ENCODE results near the gene EVI2A.
"Not testable (repeated sequence)": the region's sequence is repeated elsewhere in the genome, so short reads cannot be mapped to it uniquely, and the experiment has no call there.

The EVI2A gene

DNA sequence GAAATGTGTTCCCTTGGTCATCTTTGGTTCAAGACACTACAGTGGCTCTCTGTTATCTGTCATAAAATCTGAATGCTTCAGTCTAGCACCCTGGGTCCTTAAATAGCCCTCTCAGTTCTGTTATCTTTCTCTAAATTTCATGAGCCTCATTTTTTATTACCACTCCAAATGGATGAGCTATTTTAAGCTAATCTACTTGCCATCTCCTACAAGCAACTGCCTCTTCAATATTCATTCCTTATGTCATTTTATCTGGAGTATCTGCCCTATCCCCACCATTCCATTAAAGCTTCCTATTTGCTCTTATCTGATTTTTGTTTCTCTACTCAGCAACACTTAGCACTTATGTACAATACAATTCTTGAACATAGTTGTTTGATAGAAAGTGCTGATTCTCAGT lies 28.0 kb upstream of the EVI2A start:
- no peak overlapping the region for H3K4me3 ChIP-seq (ENCODE audit: low read depth, low read length)
- DNase-seq (ENCODE audit: low read depth), result no peak
- TF ChIP-seq, protein P1, sequence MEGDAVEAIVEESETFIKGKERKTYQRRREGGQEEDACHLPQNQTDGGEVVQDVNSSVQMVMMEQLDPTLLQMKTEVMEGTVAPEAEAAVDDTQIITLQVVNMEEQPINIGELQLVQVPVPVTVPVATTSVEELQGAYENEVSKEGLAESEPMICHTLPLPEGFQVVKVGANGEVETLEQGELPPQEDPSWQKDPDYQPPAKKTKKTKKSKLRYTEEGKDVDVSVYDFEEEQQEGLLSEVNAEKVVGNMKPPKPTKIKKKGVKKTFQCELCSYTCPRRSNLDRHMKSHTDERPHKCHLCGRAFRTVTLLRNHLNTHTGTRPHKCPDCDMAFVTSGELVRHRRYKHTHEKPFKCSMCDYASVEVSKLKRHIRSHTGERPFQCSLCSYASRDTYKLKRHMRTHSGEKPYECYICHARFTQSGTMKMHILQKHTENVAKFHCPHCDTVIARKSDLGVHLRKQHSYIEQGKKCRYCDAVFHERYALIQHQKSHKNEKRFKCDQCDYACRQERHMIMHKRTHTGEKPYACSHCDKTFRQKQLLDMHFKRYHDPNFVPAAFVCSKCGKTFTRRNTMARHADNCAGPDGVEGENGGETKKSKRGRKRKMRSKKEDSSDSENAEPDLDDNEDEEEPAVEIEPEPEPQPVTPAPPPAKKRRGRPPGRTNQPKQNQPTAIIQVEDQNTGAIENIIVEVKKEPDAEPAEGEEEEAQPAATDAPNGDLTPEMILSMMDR (IDR thresholded peaks at IDR 0.05; ENCODE audit: insufficient read depth, low read depth, low read length, missing control alignments), result no peak

DNA sequence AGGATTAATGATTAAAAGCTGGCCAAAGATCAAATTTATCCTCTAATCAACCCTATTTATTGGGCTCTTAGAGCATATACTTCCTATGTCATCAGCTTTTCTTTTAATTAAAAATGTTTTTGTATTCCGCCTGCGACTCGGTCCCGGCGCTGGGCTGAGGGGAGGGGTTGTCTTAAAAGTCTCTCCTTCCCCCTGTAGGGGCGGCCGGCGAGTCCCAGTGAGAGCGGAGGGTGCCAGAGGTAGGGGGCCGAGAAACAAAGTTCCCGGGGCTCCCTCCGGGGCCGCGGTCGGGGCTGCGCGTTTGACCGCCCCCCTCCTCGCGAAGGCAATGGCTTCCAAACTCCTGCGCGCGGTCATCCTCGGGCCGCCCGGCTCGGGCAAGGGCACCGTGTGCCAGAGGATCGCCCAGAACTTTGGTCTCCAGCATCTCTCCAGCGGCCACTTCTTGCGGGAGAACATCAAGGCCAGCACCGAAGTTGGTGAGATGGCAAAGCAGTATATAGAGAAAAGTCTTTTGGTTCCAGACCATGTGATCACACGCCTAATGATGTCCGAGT lies 23.8 kb upstream of the EVI2A start:
- not testable (repeated sequence) for H3K4me3 ChIP-seq (ENCODE audit: low read depth, low read length); DNase-seq (ENCODE audit: low read depth)

DNA sequence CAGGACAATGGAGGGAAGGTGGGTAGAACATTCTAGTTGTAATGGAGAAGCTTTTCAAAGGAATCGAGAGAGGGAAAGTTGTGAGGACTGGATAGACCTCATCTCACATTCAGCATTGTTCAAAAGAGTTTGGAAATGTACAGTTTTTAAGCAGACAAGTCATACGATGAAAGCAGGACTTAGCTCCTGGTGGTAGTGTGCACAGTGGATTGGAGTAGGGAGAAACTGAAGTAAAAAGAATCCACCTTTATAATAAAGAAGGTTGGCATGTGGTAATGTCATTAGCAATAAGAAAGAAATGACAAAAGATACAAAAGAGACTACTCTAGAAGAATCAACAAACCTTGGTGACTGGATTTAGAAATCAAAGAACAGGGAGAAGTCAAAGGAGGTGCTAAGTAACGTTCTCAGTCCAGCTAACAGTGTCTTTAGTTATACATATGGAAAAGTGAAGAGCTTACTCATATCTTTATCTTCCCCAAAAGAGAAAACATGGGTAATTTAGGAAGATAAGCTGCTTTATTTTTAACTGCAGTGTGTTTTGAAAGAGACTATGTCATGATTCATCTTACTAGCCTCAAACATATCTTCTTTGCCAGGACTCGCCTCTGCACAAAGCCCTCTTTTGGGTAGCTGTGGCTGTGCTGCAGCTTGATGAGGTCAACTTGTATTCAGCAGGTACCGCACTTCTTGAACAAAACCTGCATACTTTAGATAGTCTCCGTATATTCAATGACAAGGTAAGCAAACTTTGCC lies 18.7 kb upstream of the EVI2A start:
- TF ChIP-seq, protein P1 (IDR thresholded peaks at IDR 0.05; ENCODE audit: insufficient read depth, low read depth, low read length, missing control alignments), result no peak
- DNase-seq (ENCODE audit: low read depth), result no peak

DNA sequence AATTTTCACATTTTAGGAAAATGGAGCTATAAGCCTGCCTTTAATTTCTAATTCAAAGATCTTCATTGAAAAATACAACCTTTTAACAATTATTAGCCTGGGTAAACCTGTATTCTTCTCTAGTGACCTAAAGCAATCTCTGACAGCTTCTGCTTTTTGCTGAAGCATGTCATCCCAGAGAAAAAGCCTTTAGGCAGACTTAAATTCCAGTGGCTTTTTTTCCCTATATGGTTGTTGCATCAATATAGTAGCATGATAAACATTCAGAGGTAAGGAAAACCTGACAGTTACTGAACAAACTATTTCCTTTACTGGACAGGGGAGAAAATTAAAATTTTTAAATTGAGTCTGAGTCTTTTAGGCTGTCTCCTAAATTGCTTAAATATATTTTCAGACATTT lies 7.8 kb upstream of the EVI2A start:
- DNase-seq (ENCODE audit: low read depth), result no peak
- H3K4me3 ChIP-seq (ENCODE audit: low read depth, low read length), result no peak overlapping the region
- TF ChIP-seq, protein P1 (IDR thresholded peaks at IDR 0.05; ENCODE audit: insufficient read depth, low read depth, low read length, missing control alignments), result no peak

More for the DNA sequence above, 18.7 kb upstream of the EVI2A start:
- no peak overlapping the region for H3K4me3 ChIP-seq (ENCODE audit: low read depth, low read length)

DNA sequence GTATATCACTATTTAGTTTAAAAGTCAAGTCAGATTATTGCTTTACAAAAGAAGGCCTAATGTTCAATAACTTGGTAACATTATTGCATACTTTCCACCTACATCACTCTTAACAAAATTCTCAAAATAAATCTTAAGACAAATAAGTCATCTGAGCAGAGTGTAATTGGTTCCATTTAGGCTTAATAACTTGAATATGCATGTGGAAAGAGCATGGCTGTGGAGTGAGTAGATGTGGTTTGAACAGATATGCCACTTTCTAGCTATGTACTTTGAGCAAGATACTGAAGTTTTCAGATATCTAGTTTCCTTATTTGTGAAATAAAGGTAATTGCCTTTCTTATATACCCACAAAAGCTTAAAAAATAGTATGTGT lies 6.7 kb upstream of the EVI2A start:
- H3K4me3 ChIP-seq (ENCODE audit: low read depth, low read length), result no peak overlapping the region

DNA sequence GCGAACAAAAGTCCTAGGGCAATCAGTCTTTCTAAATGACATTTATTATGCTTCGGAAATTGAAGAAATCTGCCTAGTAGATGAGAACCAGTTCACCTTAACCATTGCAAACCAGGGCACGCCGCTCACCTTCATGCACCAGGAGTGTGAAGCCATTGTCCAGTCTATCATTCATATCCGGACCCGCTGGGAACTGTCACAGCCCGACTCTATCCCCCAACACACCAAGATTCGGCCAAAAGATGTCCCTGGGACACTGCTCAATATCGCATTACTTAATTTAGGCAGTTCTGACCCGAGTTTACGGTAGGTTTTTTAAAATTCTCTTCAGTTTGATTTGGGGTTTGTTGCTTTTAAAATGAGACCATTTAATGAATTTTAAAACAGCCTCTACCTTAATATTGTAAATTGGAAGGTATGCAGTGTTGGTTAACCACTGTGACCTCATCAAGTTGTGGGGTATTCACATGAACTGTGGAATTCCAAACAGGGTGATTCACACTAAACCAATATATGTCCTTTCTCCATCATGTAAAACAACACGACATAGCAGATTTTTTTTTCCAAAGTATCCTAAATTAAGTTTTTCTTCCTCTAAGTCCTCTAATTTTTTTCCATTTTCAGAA lies 6.2 kb upstream of the EVI2A start:
- no peak for DNase-seq (ENCODE audit: low read depth)
- H3K4me3 ChIP-seq (ENCODE audit: low read depth, low read length), result no peak overlapping the region
- TF ChIP-seq, protein P1 (IDR thresholded peaks at IDR 0.05; ENCODE audit: insufficient read depth, low read depth, low read length, missing control alignments), result no peak

More for the DNA sequence above, 6.7 kb upstream of the EVI2A start:
- TF ChIP-seq, protein P1 (IDR thresholded peaks at IDR 0.05; ENCODE audit: insufficient read depth, low read depth, low read length, missing control alignments), result no peak
- DNase-seq (ENCODE audit: low read depth), result no peak

DNA sequence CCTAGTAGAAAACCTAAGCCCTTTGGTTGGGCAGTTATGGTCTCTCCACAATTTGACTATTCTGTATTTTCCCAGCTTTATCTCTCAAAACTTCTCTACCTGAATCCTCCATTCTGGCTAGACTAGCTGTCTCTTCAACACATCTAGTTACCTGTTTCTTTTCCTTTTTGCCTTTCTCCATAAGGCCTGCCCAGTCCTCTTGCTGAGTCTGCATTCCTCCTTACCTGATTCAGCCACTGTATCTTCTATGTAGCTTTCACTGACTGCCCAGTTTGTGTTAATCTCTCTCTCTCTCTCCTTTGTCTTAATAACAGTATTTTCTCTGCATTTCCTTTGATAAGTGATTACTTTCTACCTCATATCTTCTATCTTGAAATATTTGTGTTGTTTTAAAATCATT lies 2.1 kb upstream of the EVI2A start:
- DNase-seq (ENCODE audit: low read depth), result no peak
- TF ChIP-seq, protein P1 (IDR thresholded peaks at IDR 0.05; ENCODE audit: insufficient read depth, low read depth, low read length, missing control alignments), result no peak
- no peak overlapping the region for H3K4me3 ChIP-seq (ENCODE audit: low read depth, low read length)
